Keratinocyte (primary cell): ENCODE results near the gene CD101. TPM values are rescaled to one million over a fixed set of nuclear protein-coding genes. Genes with fewer than 3 reads are reported as not detected.

Experiments used
- DNase-seq: peaks from one replicate; pipeline ENCODE4 v3.0.0-alpha.2; 2011; ENCODE audit warnings: low read depth, missing footprints, low spot score
- FAIRE-seq: peaks from 2 replicates; lab custom pipeline; 2011; peaks lifted over from hg19 to GRCh38; lab: Jason Lieb, UNC
- H2AFZ ChIP-seq: 2 replicates; pipeline ENCODE4 v1.6.0; 2012; ENCODE audit warnings: low read length, control low read depth, inconsistent platforms; ENCODE audit not compliant: control insufficient read depth
- H3K27ac ChIP-seq: 2 replicates; pipeline ENCODE4 v1.5.1; 2011; ENCODE audit warnings: low read length; ENCODE audit not compliant: control insufficient read depth, insufficient read depth
- H3K27me3 ChIP-seq: 3 replicates; pipeline ENCODE4 v1.6.0; 2011; ENCODE audit warnings: low read length; ENCODE audit not compliant: control insufficient read depth, insufficient read depth; ENCODE audit errors: extremely low read depth
- H3K36me3 ChIP-seq, 2 experiments: 2 replicates in 1 of 2; 3 replicates in 1 of 2; pipeline ENCODE4 v1.5.1; 2011; ENCODE audit warnings: low read length in 2 of 2, mild to moderate bottlenecking in 1 of 2; ENCODE audit not compliant: control insufficient read depth in 2 of 2, insufficient read depth in 2 of 2; ENCODE audit errors: extremely low read depth in 1 of 2
- H3K4me1 ChIP-seq: 3 replicates; pipeline ENCODE4 v1.5.1; 2011; ENCODE audit warnings: low read length; ENCODE audit not compliant: control insufficient read depth, insufficient read depth; ENCODE audit errors: extremely low read depth
- H3K4me2 ChIP-seq: 3 replicates; pipeline ENCODE4 v1.6.0; 2011; ENCODE audit warnings: low read depth, low read length; ENCODE audit not compliant: control insufficient read depth, insufficient read depth; ENCODE audit errors: extremely low read depth
- H3K4me3 ChIP-seq, 3 experiments: fragments of 200-600 bp in 1 of 3; sonication (generic) in 1 of 3; 2 replicates in 2 of 3; 3 replicates in 1 of 3; pipeline ENCODE4 v1.5.1; 2011 to 2016; ENCODE audit warnings: low read length in 3 of 3, mild to moderate bottlenecking in 3 of 3, control low read depth in 2 of 3, inconsistent platforms in 1 of 3, low read depth in 1 of 3, mixed read lengths in 1 of 3, mixed run types in 1 of 3, moderate library complexity in 1 of 3; ENCODE audit not compliant: control insufficient read depth in 2 of 3, insufficient read depth in 2 of 3; ENCODE audit errors: extremely low read depth in 1 of 3
- H3K79me2 ChIP-seq: 2 replicates; pipeline ENCODE4 v1.6.0; 2012; ENCODE audit warnings: low read length; ENCODE audit not compliant: control insufficient read depth, insufficient read depth
- H3K9ac ChIP-seq: 3 replicates; pipeline ENCODE4 v1.6.0; 2011; ENCODE audit warnings: low read length; ENCODE audit not compliant: control insufficient read depth, insufficient read depth; ENCODE audit errors: extremely low read depth
- H3K9me1 ChIP-seq: 3 replicates; pipeline ENCODE4 v1.6.0; 2011; ENCODE audit warnings: low read length; ENCODE audit not compliant: control insufficient read depth, insufficient read depth; ENCODE audit errors: extremely low read depth
- H3K9me3 ChIP-seq: 2 replicates; pipeline ENCODE4 v1.5.1; 2012; ENCODE audit warnings: low read depth, low read length; ENCODE audit not compliant: control insufficient read depth
- H4K20me1 ChIP-seq: 3 replicates; pipeline ENCODE4 v1.6.0; 2011; ENCODE audit warnings: low read length; ENCODE audit not compliant: control insufficient read depth, insufficient read depth; ENCODE audit errors: extremely low read depth
- CTCF ChIP-seq, 3 experiments: IDR thresholded peaks in 1 of 3; conservative IDR thresholded peaks in 1 of 3; optimal IDR thresholded peaks in 1 of 3; 2 replicates in 2 of 3; 3 replicates in 1 of 3; pipeline versions ENCODE3 to v1.5.1; 2011; ENCODE audit warnings: low read length in 3 of 3, mild to moderate bottlenecking in 3 of 3, moderate library complexity in 2 of 3, control low read depth in 1 of 3, inconsistent platforms in 1 of 3; ENCODE audit not compliant: insufficient read depth in 2 of 3; ENCODE audit errors: extremely low read depth in 1 of 3
- EZH2 ChIP-seq: IDR thresholded peaks from one replicate; pipeline ENCODE4 v1.6.1; 2012; ENCODE audit warnings: inconsistent platforms, mild to moderate bottlenecking, low read length, moderate library complexity
- dilution Hi-C: fragments of 300-500 bp; cut with MboI; formaldehyde crosslinking; loops from one replicate; pipeline ENCODE4 v1.7.0; 2020; ENCODE audit warnings: low sequenced_read_pairs; ENCODE audit not compliant: extremely low pct_ligation_motif_present
- polyA plus RNA-seq, 5 experiments: library from polyadenylated mRNA; depleted of rRNA in 3 of 5; stranded (reverse) in 3 of 5; stranded (forward) in 1 of 5; unstranded in 1 of 5; fragments of >200 nt; gene quantifications; 1 replicate in 1 of 5; 2 replicates in 3 of 5; 3 replicates in 1 of 5; pipeline versions ENCODE4 v1.2.1 to v1.2.3, GENCODE V29; 2011 to 2012; ENCODE audit warnings: missing spikeins in 2 of 5, low read depth in 1 of 5, low replicate concordance in 1 of 5

The CD101 gene
- polyA plus RNA-seq, 1 donor (not counting 4 experiments of a cell fraction or from before 2014, with no cell fraction given) = 1.8 TPM

GRCh38 chr1:116958977-116959376, 42.6 kb upstream of the CD101 start:
- no peak for FAIRE-seq
- H3K36me3 ChIP-seq = peaks cover 30 to 40% of the 10 kb centered on the region in 2 experiments
- H4K20me1 ChIP-seq = no peaks in the 10 kb centered on the region
- H3K9ac ChIP-seq = no peak overlapping the region
- dilution Hi-C loops = no loop called here
- no peak for DNase-seq
- no peaks in the 10 kb centered on the region for H3K9me1 ChIP-seq
- H3K4me3 ChIP-seq = no peak overlapping the region
- H3K9me3 ChIP-seq = no peaks in the 10 kb centered on the region
- no peak overlapping the region for H2AFZ ChIP-seq
- no peaks in the 10 kb centered on the region for H3K4me1 ChIP-seq
- peaks cover 84% of the 10 kb centered on the region for H3K79me2 ChIP-seq
- no peak overlapping the region for H3K27ac ChIP-seq
- TF ChIP-seq EZH2 = no peak
- no peak for TF ChIP-seq CTCF (optimal IDR thresholded peaks at IDR 0.05 in 1 of 3, IDR thresholded peaks at IDR 0.05 in 1 of 3, conservative IDR thresholded peaks at IDR 0.05 in 1 of 3; ENCODE audit: extremely low read depth in 1 of 3, insufficient read depth in 2 of 3, low read length in 3 of 3)
- H3K27me3 ChIP-seq = no peaks in the 10 kb centered on the region
- no peak overlapping the region for H3K4me2 ChIP-seq

GRCh38 chr1:116961606-116962005, 40.0 kb upstream of the CD101 start:
- no peak overlapping the region for H3K9ac ChIP-seq
- no peak overlapping the region for H3K4me2 ChIP-seq
- no peak overlapping the region for H2AFZ ChIP-seq
- H3K27me3 ChIP-seq = no peaks in the 10 kb centered on the region
- TF ChIP-seq EZH2 = no peak
- TF ChIP-seq CTCF (optimal IDR thresholded peaks at IDR 0.05 in 1 of 3, IDR thresholded peaks at IDR 0.05 in 1 of 3, conservative IDR thresholded peaks at IDR 0.05 in 1 of 3; ENCODE audit: extremely low read depth in 1 of 3, insufficient read depth in 2 of 3, low read length in 3 of 3) = no peak
- dilution Hi-C loops = no loop called here
- H3K4me3 ChIP-seq = no peak overlapping the region
- DNase-seq (no peak), FAIRE-seq (no peak)
- peaks cover 76% of the 10 kb centered on the region for H3K79me2 ChIP-seq
- no peak overlapping the region for H3K27ac ChIP-seq
- no peaks in the 10 kb centered on the region for H3K4me1 ChIP-seq
- no peaks in the 10 kb centered on the region for H3K9me3 ChIP-seq
- H3K36me3 ChIP-seq = peaks cover 35 to 38% of the 10 kb centered on the region in 2 experiments
- H3K9me1 ChIP-seq = no peaks in the 10 kb centered on the region
- H4K20me1 ChIP-seq = no peaks in the 10 kb centered on the region
